Endodermal cell (in vitro differentiated cells): ENCODE measurements around the gene BRAP. TPM values are rescaled to one million over a fixed set of nuclear protein-coding genes. Genes with fewer than 3 reads are reported as not detected.
"Not testable (repeated sequence)": the region's sequence is repeated elsewhere in the genome, so short reads cannot be mapped to it uniquely, and the experiment has no call there.

ENCODE experiments used
- DNase-seq: peaks from one replicate; pipeline ENCODE4 v3.0.0-alpha.2; 2017
- H3K27ac ChIP-seq: 2 replicates; pipeline ENCODE4 v1.5.1; 2013; ENCODE audit warnings: mild to moderate bottlenecking, low read depth, low read length, moderate library complexity
- H3K27me3 ChIP-seq: 2 replicates; pipeline ENCODE4 v1.6.1; 2013; ENCODE audit warnings: mild to moderate bottlenecking, low read length, moderate library complexity; ENCODE audit not compliant: insufficient read depth, control insufficient read depth, poor library complexity, severe bottlenecking
- H3K36me3 ChIP-seq: 2 replicates; pipeline ENCODE4 v1.7.0; 2013; ENCODE audit warnings: mild to moderate bottlenecking, low read length, moderate library complexity; ENCODE audit not compliant: control insufficient read depth, insufficient read depth
- H3K4me1 ChIP-seq: one replicate; pipeline ENCODE4 v1.7.0; 2013; ENCODE audit warnings: low read length; ENCODE audit not compliant: control insufficient read depth, insufficient read depth
- H3K4me3 ChIP-seq: 2 replicates; pipeline ENCODE4 v1.5.1; 2013; ENCODE audit warnings: mild to moderate bottlenecking, low read length, moderate library complexity
- H3K9ac ChIP-seq: 2 replicates; pipeline ENCODE4 v1.6.1; 2013; ENCODE audit warnings: mild to moderate bottlenecking, low read length, moderate library complexity; ENCODE audit not compliant: poor library complexity, severe bottlenecking; ENCODE audit errors: extremely low read depth
- H3K9me3 ChIP-seq: 2 replicates; pipeline ENCODE4 v1.6.1; 2013; ENCODE audit warnings: mild to moderate bottlenecking, low read length, moderate library complexity; ENCODE audit not compliant: control insufficient read depth
- H3K27ac Mint-ChIP-seq: 2 replicates; pipeline ENCODE4 v1.8.0; 2020; ENCODE audit warnings: mixed read lengths
- H3K27me3 Mint-ChIP-seq: 2 replicates; pipeline ENCODE4 v1.8.0; 2021; ENCODE audit warnings: mild to moderate bottlenecking, mixed read lengths; ENCODE audit not compliant: insufficient read depth
- H3K36me3 Mint-ChIP-seq: 2 replicates; pipeline ENCODE4 v1.8.0; 2020; ENCODE audit warnings: low read depth, mixed read lengths
- H3K4me1 Mint-ChIP-seq: 2 replicates; pipeline ENCODE4 v1.8.0; 2020; ENCODE audit warnings: mixed read lengths
- H3K4me3 Mint-ChIP-seq: 2 replicates; pipeline ENCODE4 v1.8.0; 2020; ENCODE audit warnings: mild to moderate bottlenecking, moderate library complexity, mixed read lengths
- H3K9me3 Mint-ChIP-seq: 2 replicates; pipeline ENCODE4 v1.8.0; 2020; ENCODE audit warnings: mild to moderate bottlenecking, mixed read lengths
- WGBS, 2 experiments: methylation state at CpG; one replicate each; pipeline versions ENCODE4 v1.1.5 to v1.1.7; 2013; ENCODE audit warnings: missing lambda C conversion rate in 2 of 2, mixed read lengths in 1 of 2; ENCODE audit not compliant: insufficient coverage in 1 of 2, insufficient read length in 1 of 2; 5-methylcytosine and 5-hydroxymethylcytosine counted together
- total RNA-seq, 2 donors: library from RNA; stranded (reverse); fragmentation: NEBNext Ultra II Directional in 1 of 2; extraction: Animal tissue kit (Norgen Biotek cat#: 25700) in 1 of 2; gene quantifications; 2 replicates in 1 of 2; 3 replicates in 1 of 2; pipeline ENCODE4 v1.2.1, GENCODE V29; 2021
- TF ChIP-seq, protein P1 (sequence below): fragments of 200-600 bp; sonication (generic); conservative IDR thresholded peaks from 2 replicates; pipeline ENCODE4 v1.5.0; 2021; ENCODE audit warnings: antibody characterized with exemption, mild to moderate bottlenecking

Gene BRAP
- total RNA-seq, 2 donors from 2014 or later: 23.6 to 24.5 TPM

DNA sequence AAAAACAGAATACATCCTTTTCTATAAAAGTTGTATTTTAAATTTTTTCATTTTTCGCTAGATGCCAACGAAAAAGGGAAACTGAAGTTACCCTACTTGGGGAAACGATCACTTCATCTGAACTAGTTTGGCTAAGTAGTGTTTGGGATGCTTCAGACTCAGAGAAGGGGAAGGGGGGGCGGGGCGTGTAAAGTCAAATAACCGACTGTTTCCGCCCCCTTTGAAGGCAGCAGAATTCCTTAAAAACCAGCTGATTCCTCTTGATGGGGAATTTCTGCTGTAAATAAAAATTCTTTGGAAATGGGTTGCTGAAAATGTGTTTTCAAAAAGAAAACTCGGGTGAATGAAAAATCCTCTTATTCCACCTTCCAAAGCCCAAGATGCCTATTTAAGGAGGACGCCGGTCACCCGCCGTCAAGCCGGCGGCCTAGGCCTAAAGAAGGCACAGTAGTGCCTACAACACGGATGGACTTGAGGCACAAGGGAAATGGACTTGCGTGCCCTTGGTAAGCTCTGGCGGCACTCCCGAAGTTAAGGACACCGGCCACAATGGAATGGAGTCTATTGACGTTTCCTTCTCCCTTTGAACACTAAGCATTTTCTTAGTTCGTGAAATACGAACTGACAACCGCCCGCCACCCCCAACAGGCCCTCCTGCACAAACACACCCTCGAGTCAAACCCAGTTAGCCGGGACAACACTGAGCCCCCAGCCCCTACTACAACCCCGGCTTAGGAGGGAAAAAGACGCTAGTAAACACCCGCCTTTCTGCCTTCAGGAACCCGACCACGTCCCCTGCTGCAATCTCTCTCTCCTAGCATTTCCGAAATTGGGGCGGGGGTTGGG, 88.5 kb downstream of the BRAP start:
- Mint-ChIP-seq H3K4me3 (peak overlapping the region; percentile 94), H3K27ac (peak overlapping the region; percentile 97), H3K4me1 (peaks cover 28% of the 10 kb centered on the region), H3K9me3 (peaks cover 1% of the 10 kb centered on the region), H3K27me3 (no peaks in the 10 kb centered on the region), H3K36me3 (no peaks in the 10 kb centered on the region)
- TF ChIP-seq, protein P1, sequence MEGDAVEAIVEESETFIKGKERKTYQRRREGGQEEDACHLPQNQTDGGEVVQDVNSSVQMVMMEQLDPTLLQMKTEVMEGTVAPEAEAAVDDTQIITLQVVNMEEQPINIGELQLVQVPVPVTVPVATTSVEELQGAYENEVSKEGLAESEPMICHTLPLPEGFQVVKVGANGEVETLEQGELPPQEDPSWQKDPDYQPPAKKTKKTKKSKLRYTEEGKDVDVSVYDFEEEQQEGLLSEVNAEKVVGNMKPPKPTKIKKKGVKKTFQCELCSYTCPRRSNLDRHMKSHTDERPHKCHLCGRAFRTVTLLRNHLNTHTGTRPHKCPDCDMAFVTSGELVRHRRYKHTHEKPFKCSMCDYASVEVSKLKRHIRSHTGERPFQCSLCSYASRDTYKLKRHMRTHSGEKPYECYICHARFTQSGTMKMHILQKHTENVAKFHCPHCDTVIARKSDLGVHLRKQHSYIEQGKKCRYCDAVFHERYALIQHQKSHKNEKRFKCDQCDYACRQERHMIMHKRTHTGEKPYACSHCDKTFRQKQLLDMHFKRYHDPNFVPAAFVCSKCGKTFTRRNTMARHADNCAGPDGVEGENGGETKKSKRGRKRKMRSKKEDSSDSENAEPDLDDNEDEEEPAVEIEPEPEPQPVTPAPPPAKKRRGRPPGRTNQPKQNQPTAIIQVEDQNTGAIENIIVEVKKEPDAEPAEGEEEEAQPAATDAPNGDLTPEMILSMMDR: no peak
- Histone ChIP-seq H3K9ac (peak overlapping the region; percentile 72), H3K4me3 (peak overlapping the region; percentile 98), H3K4me1 (no peaks in the 10 kb centered on the region), H3K27me3 (no peaks in the 10 kb centered on the region), H3K9me3 (peaks cover 2% of the 10 kb centered on the region), H3K36me3 (no peaks in the 10 kb centered on the region), H3K27ac (peak overlapping the region; percentile 53)
- peak; percentile 82 for DNase-seq
- WGBS, 2 experiments: 2 to 3% methylated on average over 19 to 32 of the region's 33 CpGs

GRCh38 chr12:111595341-111595835, 90.4 kb downstream of the BRAP start:
- H3K4me1 ChIP-seq, H3K36me3 ChIP-seq, H3K36me3 Mint-ChIP-seq, H3K9ac ChIP-seq, DNase-seq, H3K27me3 ChIP-seq, H3K27ac ChIP-seq, H3K9me3 Mint-ChIP-seq, H3K9me3 ChIP-seq, H3K27me3 Mint-ChIP-seq: not testable (repeated sequence)
- H3K27ac Mint-ChIP-seq: peak overlapping the region; percentile 39
- H3K4me3 ChIP-seq: peak overlapping the region; percentile 98
- H3K4me1 Mint-ChIP-seq: peaks cover 28% of the 10 kb centered on the region
- 92 to 93% methylated on average over 10 to 14 of the region's 15 CpGs for WGBS, 2 experiments
- peak overlapping the region; percentile 30 for H3K4me3 Mint-ChIP-seq

Other genes starting within 250 kb of the BRAP start
- 10 to 100 TPM; 85.7 to 87.3 TPM for gene ATXN2, start 86.6 kb downstream of the BRAP start, total RNA-seq
- 10 to 100 TPM; 43.7 to 47.0 TPM for gene ACAD10, start 97 bp upstream of the BRAP start, total RNA-seq
- gene ALDH2, start 81.0 kb upstream of the BRAP start, total RNA-seq: 10 to 100 TPM; 76.6 to 91.4 TPM
- gene MAPKAPK5, start 156.3 kb upstream of the BRAP start, total RNA-seq: 10 to 100 TPM; 80.5 to 90.6 TPM